CD14-positive monocyte (primary cell): ENCODE results near the gene FCGBP. TPM values are rescaled to one million over a fixed set of nuclear protein-coding genes. Genes with fewer than 3 reads are reported as not detected.
A peak's percentile ranks its signal among the peaks of the same experiment; 100 is the strongest.

Source experiments
- DNase-seq, 3 donors: peaks; one replicate each; pipeline ENCODE4 v3.0.0-alpha.2; 2011 to 2022
- H2AFZ ChIP-seq: 2 replicates; pipeline ENCODE4 v1.6.0; 2012; ENCODE audit warnings: mild to moderate bottlenecking, low read depth, low read length, inconsistent platforms; ENCODE audit not compliant: insufficient read depth, poor library complexity, severe bottlenecking
- H3K27ac ChIP-seq, 2 donors: 1 replicate in 1 of 2; 2 replicates in 1 of 2; pipeline ENCODE4 v1.5.1; 2012 to 2013; ENCODE audit warnings: low read length in 2 of 2, control low read depth in 1 of 2, inconsistent platforms in 1 of 2, low read depth in 1 of 2, mild to moderate bottlenecking in 1 of 2
- H3K27me3 ChIP-seq, 2 donors: one replicate each; pipeline versions ENCODE4 v1.6.0 to v1.6.1; 2011 to 2013; ENCODE audit warnings: low read length in 2 of 2; ENCODE audit not compliant: control insufficient read depth in 2 of 2, insufficient read depth in 2 of 2
- H3K36me3 ChIP-seq, 2 donors: replicated peaks in 1 of 2; 1 replicate in 1 of 2; 2 replicates in 1 of 2; pipeline versions ENCODE4 v1.5.1 to v1.6.1; 2012 to 2013; ENCODE audit warnings: low read length in 2 of 2, control low read depth in 1 of 2, inconsistent platforms in 1 of 2, mild to moderate bottlenecking in 1 of 2; ENCODE audit not compliant: insufficient read depth in 2 of 2, control insufficient read depth in 1 of 2
- H3K4me1 ChIP-seq, 2 donors: 1 replicate in 1 of 2; 2 replicates in 1 of 2; pipeline versions ENCODE4 v1.5.1 to v1.6.1; 2012 to 2013; ENCODE audit warnings: low read length in 2 of 2, control low read depth in 1 of 2, inconsistent platforms in 1 of 2, mild to moderate bottlenecking in 1 of 2, moderate library complexity in 1 of 2; ENCODE audit not compliant: insufficient read depth in 2 of 2, control insufficient read depth in 1 of 2
- H3K4me2 ChIP-seq: replicated peaks from 2 replicates; pipeline ENCODE3; 2012; ENCODE audit warnings: low read length, moderate library complexity, mild to moderate bottlenecking; ENCODE audit not compliant: poor library complexity, severe bottlenecking; ENCODE audit errors: extremely low read depth
- H3K4me3 ChIP-seq, 3 experiments: fragments of 200-600 bp in 1 of 3; sonication (generic) in 1 of 3; replicated peaks in 1 of 3; 1 replicate in 2 of 3; 2 replicates in 1 of 3; pipeline ENCODE4 v1.5.1; 2011 to 2013; ENCODE audit warnings: low read length in 3 of 3, mild to moderate bottlenecking in 3 of 3, control low read depth in 2 of 3, low read depth in 2 of 3, inconsistent platforms in 1 of 3, moderate library complexity in 1 of 3
- H3K79me2 ChIP-seq: 2 replicates; pipeline ENCODE4 v1.6.0; 2012; ENCODE audit warnings: mild to moderate bottlenecking, control low read depth, inconsistent platforms, low read length, moderate library complexity; ENCODE audit not compliant: insufficient read depth
- H3K9ac ChIP-seq: 2 replicates; pipeline ENCODE4 v1.6.0; 2017; ENCODE audit warnings: low read length, mild to moderate bottlenecking; ENCODE audit not compliant: insufficient read depth, poor library complexity, severe bottlenecking
- H3K9me3 ChIP-seq, 2 donors: replicated peaks in 1 of 2; 1 replicate in 1 of 2; 2 replicates in 1 of 2; pipeline versions ENCODE4 v1.5.1 to v1.6.1; 2012 to 2013; ENCODE audit warnings: low read length in 2 of 2, control low read depth in 1 of 2; ENCODE audit not compliant: control insufficient read depth in 1 of 2, insufficient read depth in 1 of 2
- H4K20me1 ChIP-seq: 2 replicates; pipeline ENCODE4 v1.6.0; 2012; ENCODE audit warnings: mild to moderate bottlenecking, low read length, control low read depth, moderate library complexity; ENCODE audit not compliant: insufficient read depth
- H3K27ac Mint-ChIP-seq, 7 donors: one replicate each; pipeline ENCODE4 v1.8.0; 2020; ENCODE audit warnings: mild to moderate bottlenecking in 7 of 7, mixed read lengths in 7 of 7, moderate library complexity in 6 of 7, inconsistent platforms in 2 of 7
- H3K27me3 Mint-ChIP-seq, 3 donors: one replicate each; pipeline ENCODE4 v1.8.0; 2021 to 2022; ENCODE audit warnings: low read depth in 3 of 3, mild to moderate bottlenecking in 3 of 3, mixed read lengths in 3 of 3, moderate library complexity in 3 of 3, inconsistent platforms in 1 of 3
- H3K36me3 Mint-ChIP-seq, 2 donors: one replicate each; pipeline ENCODE4 v1.8.0; 2020; ENCODE audit warnings: mixed read lengths in 2 of 2, inconsistent platforms in 1 of 2, mild to moderate bottlenecking in 1 of 2
- H3K4me1 Mint-ChIP-seq: one replicate; pipeline ENCODE4 v1.8.0; 2020; ENCODE audit warnings: mild to moderate bottlenecking, mixed read lengths
- H3K4me3 Mint-ChIP-seq, 2 donors: one replicate each; pipeline ENCODE4 v1.8.0; 2020; ENCODE audit warnings: mild to moderate bottlenecking in 2 of 2, mixed read lengths in 2 of 2, moderate library complexity in 1 of 2
- H3K9me3 Mint-ChIP-seq, 7 donors: one replicate each; pipeline ENCODE4 v1.8.0; 2020 to 2022; ENCODE audit warnings: mixed read lengths in 7 of 7, mild to moderate bottlenecking in 6 of 7, moderate library complexity in 6 of 7, inconsistent platforms in 2 of 7
- WGBS: methylation state at CpG from one replicate; pipeline ENCODE4 v1.1.5; 2013; ENCODE audit warnings: missing lambda C conversion rate; ENCODE audit not compliant: insufficient coverage; 5-methylcytosine and 5-hydroxymethylcytosine counted together
- intact Hi-C, 2 donors: fragments of 100-400 bp; cut with micrococcal nuclease; formaldehyde crosslinking; loops; one replicate each; pipeline versions ENCODE4 v1.15.0 to v1.15.1; 2023
- polyA plus RNA-seq, 3 donors: library from polyadenylated mRNA; depleted of rRNA in 1 of 3; unstranded in 2 of 3; stranded (reverse) in 1 of 3; fragments of 300-500 nt in 2 of 3; fragments of >200 nt in 1 of 3; fragmentation: Illumina TruSeq in 2 of 3; gene quantifications; 1 replicate in 2 of 3; 2 replicates in 1 of 3; pipeline ENCODE4 v1.2.3, GENCODE V29; 2012 to 2021
- TF ChIP-seq, protein P1 (sequence below): fragments of 200-600 bp; IDR thresholded peaks from one replicate; pipeline ENCODE4 v1.8.0; 2022; ENCODE audit warnings: antibody characterized with exemption, mild to moderate bottlenecking

Gene FCGBP
- polyA plus RNA-seq, 3 donors, result 0.07 to 0.29 TPM; not detected in 1

DNA sequence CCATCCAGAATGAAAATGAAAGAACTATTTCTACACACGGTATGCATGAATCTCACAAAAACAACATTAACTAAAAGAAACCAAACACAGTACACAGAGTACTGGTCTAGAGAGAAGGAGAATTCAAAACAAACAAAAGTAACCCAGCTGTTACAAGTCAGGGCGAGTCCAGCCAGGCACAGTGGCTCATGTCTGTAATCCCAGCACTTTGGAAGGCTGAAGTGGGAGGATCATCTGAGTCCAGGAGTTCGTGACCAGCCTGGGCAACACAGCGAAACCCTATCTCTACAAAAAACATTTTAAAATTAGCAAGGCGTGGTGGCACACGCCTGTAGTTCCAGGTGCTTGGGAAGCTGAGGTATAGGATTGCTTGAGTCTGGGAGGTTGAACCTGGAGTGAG is 34.8 kb upstream of the FCGBP start:
- peaks cover 26% of the 10 kb centered on the region for H3K4me1 Mint-ChIP-seq
- H3K4me1 ChIP-seq, result peaks cover 19 to 21% of the 10 kb centered on the region in 2 donors
- H3K4me3 Mint-ChIP-seq, result peak overlapping the region in 1 of 2 donors; percentile 77
- peaks cover 9 to 48% of the 10 kb centered on the region in 2 donors for H3K27me3 ChIP-seq
- peaks cover 0 to 7% (median 2%) of the 10 kb centered on the region in 7 donors for H3K9me3 Mint-ChIP-seq
- H3K9me3 ChIP-seq, result no peaks in the 10 kb centered on the region
- H3K36me3 ChIP-seq, result peaks cover 19 to 22% of the 10 kb centered on the region in 2 donors
- intact Hi-C loops, result loop anchor here in 1 of 2 donors (5.0 kb wide), 1 partner anchor 37 kb away; the partner anchor contains the start of gene FCGBP
- no peak overlapping the region for H3K9ac ChIP-seq
- no peak overlapping the region for H3K4me3 ChIP-seq
- TF ChIP-seq, protein P1, sequence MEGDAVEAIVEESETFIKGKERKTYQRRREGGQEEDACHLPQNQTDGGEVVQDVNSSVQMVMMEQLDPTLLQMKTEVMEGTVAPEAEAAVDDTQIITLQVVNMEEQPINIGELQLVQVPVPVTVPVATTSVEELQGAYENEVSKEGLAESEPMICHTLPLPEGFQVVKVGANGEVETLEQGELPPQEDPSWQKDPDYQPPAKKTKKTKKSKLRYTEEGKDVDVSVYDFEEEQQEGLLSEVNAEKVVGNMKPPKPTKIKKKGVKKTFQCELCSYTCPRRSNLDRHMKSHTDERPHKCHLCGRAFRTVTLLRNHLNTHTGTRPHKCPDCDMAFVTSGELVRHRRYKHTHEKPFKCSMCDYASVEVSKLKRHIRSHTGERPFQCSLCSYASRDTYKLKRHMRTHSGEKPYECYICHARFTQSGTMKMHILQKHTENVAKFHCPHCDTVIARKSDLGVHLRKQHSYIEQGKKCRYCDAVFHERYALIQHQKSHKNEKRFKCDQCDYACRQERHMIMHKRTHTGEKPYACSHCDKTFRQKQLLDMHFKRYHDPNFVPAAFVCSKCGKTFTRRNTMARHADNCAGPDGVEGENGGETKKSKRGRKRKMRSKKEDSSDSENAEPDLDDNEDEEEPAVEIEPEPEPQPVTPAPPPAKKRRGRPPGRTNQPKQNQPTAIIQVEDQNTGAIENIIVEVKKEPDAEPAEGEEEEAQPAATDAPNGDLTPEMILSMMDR, result no peak
- H3K27ac ChIP-seq, result no peak overlapping the region
- no peak overlapping the region for H3K27ac Mint-ChIP-seq
- 100% methylated on average over 1 of the region's 6 CpGs for WGBS
- peaks cover 22% of the 10 kb centered on the region in 2 donors for H3K36me3 Mint-ChIP-seq
- no peak overlapping the region for H3K4me2 ChIP-seq
- no peak overlapping the region for H2AFZ ChIP-seq
- peaks cover 14% of the 10 kb centered on the region for H3K79me2 ChIP-seq
- H3K27me3 Mint-ChIP-seq, result peaks cover 52 to 63% (median 55%) of the 10 kb centered on the region in 3 donors
- no peaks in the 10 kb centered on the region for H4K20me1 ChIP-seq
- no peak for DNase-seq

DNA sequence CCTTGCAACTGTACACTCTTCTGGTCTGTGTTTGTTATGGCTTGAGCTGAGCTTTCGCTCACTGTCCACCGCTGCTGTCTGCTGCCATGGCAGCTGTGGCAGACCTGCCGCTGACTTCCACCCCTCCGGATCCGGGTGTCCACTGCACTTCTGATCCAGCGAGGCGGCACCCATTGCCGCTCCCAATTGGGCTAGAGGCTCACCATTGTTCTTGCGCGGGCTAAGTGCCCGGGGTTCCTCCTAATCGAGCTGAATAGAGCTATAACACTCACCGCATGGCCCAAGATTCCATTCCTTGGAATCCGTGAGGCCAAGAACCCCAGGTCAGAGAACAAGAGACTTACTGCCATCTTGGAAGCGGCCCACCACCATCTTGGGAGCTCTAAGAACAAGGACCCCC is 34.4 kb upstream of the FCGBP start:
- intact Hi-C loops, result loop anchor here in 1 of 2 donors (5.0 kb wide), 1 partner anchor 36 kb away; the partner anchor contains the start of gene FCGBP
- H3K27me3 Mint-ChIP-seq, result peaks cover 54 to 67% (median 55%) of the 10 kb centered on the region in 3 donors
- H3K27ac ChIP-seq, result no peak overlapping the region
- peaks cover 12 to 48% of the 10 kb centered on the region in 2 donors for H3K27me3 ChIP-seq
- no peaks in the 10 kb centered on the region for H3K9me3 ChIP-seq
- DNase-seq, result no peak
- H3K9ac ChIP-seq, result no peak overlapping the region
- peaks cover 19 to 24% of the 10 kb centered on the region in 2 donors for H3K4me1 ChIP-seq
- peak overlapping the region in 1 of 2 donors; percentile 21 for H3K4me3 Mint-ChIP-seq
- H3K4me1 Mint-ChIP-seq, result peaks cover 29% of the 10 kb centered on the region
- H2AFZ ChIP-seq, result no peak overlapping the region
- peaks cover 0 to 7% (median 2%) of the 10 kb centered on the region in 7 donors for H3K9me3 Mint-ChIP-seq
- H3K36me3 ChIP-seq, result peaks cover 14 to 17% of the 10 kb centered on the region in 2 donors
- H3K4me2 ChIP-seq, result no peak overlapping the region
- peaks cover 14% of the 10 kb centered on the region for H3K79me2 ChIP-seq
- H3K36me3 Mint-ChIP-seq, result peaks cover 17% of the 10 kb centered on the region in 2 donors
- no peaks in the 10 kb centered on the region for H4K20me1 ChIP-seq
- TF ChIP-seq, protein P1, result no peak
- no peak overlapping the region for H3K4me3 ChIP-seq
- H3K27ac Mint-ChIP-seq, result no peak overlapping the region
- WGBS, result 98% methylated on average over 12 of the region's 15 CpGs
